Activated T-cell treated with anti-CD3 and anti-CD28 coated beads, Interleukin-2, amount 50 U/mL, for 72 hours (primary cell): ENCODE measurements around the gene TNS3. TPM values are rescaled to one million over a fixed set of nuclear protein-coding genes. Genes with fewer than 3 reads are reported as not detected.
"Not testable (repeated sequence)": the region's sequence is repeated elsewhere in the genome, so short reads cannot be mapped to it uniquely, and the experiment has no call there.

Experiments used
- ATAC-seq, 2 donors: fragments of 150-1000 bp; cut with Tn5 transposase; replicated peaks in 1 of 2; 2 replicates each; pipeline ENCODE4 v1.10.0; 2021; ENCODE audit warnings: moderate library complexity in 2 of 2, mild to moderate bottlenecking in 1 of 2
- DNase-seq, 2 donors: peaks; one replicate each; pipeline ENCODE4 v3.0.0; 2021 to 2022; ENCODE audit warnings: mixed read lengths in 1 of 2
- H3K27ac Mint-ChIP-seq: one replicate; pipeline ENCODE4 v1.8.0; 2022; ENCODE audit warnings: mild to moderate bottlenecking, moderate library complexity, mixed read lengths
- H3K27me3 Mint-ChIP-seq: one replicate; pipeline ENCODE4 v1.8.0; 2022; ENCODE audit warnings: low read depth, mixed read lengths
- H3K36me3 Mint-ChIP-seq, 2 donors: one replicate each; pipeline ENCODE4 v1.8.0; 2022; ENCODE audit warnings: mixed read lengths in 2 of 2, mild to moderate bottlenecking in 1 of 2; ENCODE audit not compliant: insufficient read depth in 2 of 2
- H3K4me1 Mint-ChIP-seq: one replicate; pipeline ENCODE4 v1.8.0; 2022; ENCODE audit warnings: low read depth, mixed read lengths
- H3K4me3 Mint-ChIP-seq, 2 donors: one replicate each; pipeline ENCODE4 v1.8.0; 2022; ENCODE audit warnings: mild to moderate bottlenecking in 2 of 2, mixed read lengths in 2 of 2, moderate library complexity in 2 of 2
- H3K9me3 Mint-ChIP-seq, 2 donors: one replicate each; pipeline ENCODE4 v1.8.0; 2022; ENCODE audit warnings: mixed read lengths in 2 of 2
- total RNA-seq, 2 donors: library from RNA; stranded (reverse); gene quantifications; one replicate each; pipeline ENCODE4 v1.2.3, GENCODE V29; 2022

The TNS3 gene
- total RNA-seq, 2 donors from 2014 or later = 0.29 to 1.2 TPM

- ATAC-seq (no peak), DNase-seq (no peak)
- Mint-ChIP-seq H3K4me3 (no peak overlapping the region), H3K4me1 (no peaks in the 10 kb centered on the region), H3K27me3 (peaks cover 9% of the 10 kb centered on the region), H3K27ac (no peak overlapping the region), H3K9me3 (peaks cover 4 to 9% of the 10 kb centered on the region in 2 donors), H3K36me3 (peaks cover 8 to 9% of the 10 kb centered on the region in 2 donors)
Observed at GRCh38 chr7:47597379-47597778, 15.5 kb upstream of the TNS3 start.

GRCh38 chr7:47596502-47597202 lies 14.7 kb upstream of the TNS3 start:
- Mint-ChIP-seq H3K4me3 (no peak overlapping the region), H3K27me3 (peaks cover 5% of the 10 kb centered on the region), H3K36me3 (peaks cover 8 to 9% of the 10 kb centered on the region in 2 donors), H3K4me1 (no peaks in the 10 kb centered on the region), H3K27ac (no peak overlapping the region), H3K9me3 (peaks cover 4 to 9% of the 10 kb centered on the region in 2 donors)
- no peak for DNase-seq
- ATAC-seq = no peak

GRCh38 chr7:47594406-47594805 lies 12.5 kb upstream of the TNS3 start:
- DNase-seq (no peak), ATAC-seq (no peak)
- no peak overlapping the region for H3K4me3 Mint-ChIP-seq
- peaks cover 8 to 9% of the 10 kb centered on the region in 2 donors for H3K36me3 Mint-ChIP-seq
- H3K27me3 Mint-ChIP-seq = peaks cover 10% of the 10 kb centered on the region
- H3K9me3 Mint-ChIP-seq = peaks cover 4 to 9% of the 10 kb centered on the region in 2 donors
- H3K27ac Mint-ChIP-seq = no peak overlapping the region
- no peaks in the 10 kb centered on the region for H3K4me1 Mint-ChIP-seq

GRCh38 chr7:47591655-47592572 lies 10.0 kb upstream of the TNS3 start:
- H3K9me3 Mint-ChIP-seq = peaks cover under 1 to 2% of the 10 kb centered on the region in 2 donors

GRCh38 chr7:47591089-47591654 lies 9.3 kb upstream of the TNS3 start:
- DNase-seq (no peak), ATAC-seq (no peak)
- no peak overlapping the region for H3K27ac Mint-ChIP-seq
- H3K36me3 Mint-ChIP-seq = no peaks in the 10 kb centered on the region
- peaks cover 0 to 2% of the 10 kb centered on the region in 2 donors for H3K9me3 Mint-ChIP-seq
- peaks cover 10% of the 10 kb centered on the region for H3K27me3 Mint-ChIP-seq
- no peak overlapping the region for H3K4me3 Mint-ChIP-seq
- H3K4me1 Mint-ChIP-seq = no peaks in the 10 kb centered on the region

More at GRCh38 chr7:47591655-47592572, 10.0 kb upstream of the TNS3 start:
- peaks cover 0 to under 1% of the 10 kb centered on the region in 2 donors for H3K36me3 Mint-ChIP-seq
- no peak overlapping the region for H3K4me3 Mint-ChIP-seq
- H3K27me3 Mint-ChIP-seq = peaks cover 10% of the 10 kb centered on the region
- ATAC-seq (no peak), DNase-seq (no peak)
- H3K4me1 Mint-ChIP-seq = no peaks in the 10 kb centered on the region
- H3K27ac Mint-ChIP-seq = no peak overlapping the region

GRCh38 chr7:47590215-47590614 lies 8.3 kb upstream of the TNS3 start:
- not testable (repeated sequence) for H3K4me1 Mint-ChIP-seq, H3K27me3 Mint-ChIP-seq, DNase-seq, H3K36me3 Mint-ChIP-seq, H3K4me3 Mint-ChIP-seq, H3K9me3 Mint-ChIP-seq, H3K27ac Mint-ChIP-seq, ATAC-seq

- Mint-ChIP-seq H3K36me3 (no peaks in the 10 kb centered on the region), H3K4me1 (no peaks in the 10 kb centered on the region), H3K9me3 (no peaks in the 10 kb centered on the region), H3K27me3 (peaks cover 10% of the 10 kb centered on the region), H3K4me3 (no peak overlapping the region), H3K27ac (no peak overlapping the region)
- ATAC-seq (no peak), DNase-seq (no peak)
Observed at GRCh38 chr7:47588704-47589225, 6.9 kb upstream of the TNS3 start.

GRCh38 chr7:47587976-47588375 lies 6.1 kb upstream of the TNS3 start:
- DNase-seq (no peak), ATAC-seq (no peak)
- H3K4me1 Mint-ChIP-seq = no peaks in the 10 kb centered on the region
- H3K27ac Mint-ChIP-seq = no peak overlapping the region
- peaks cover 13% of the 10 kb centered on the region for H3K27me3 Mint-ChIP-seq
- H3K36me3 Mint-ChIP-seq = no peaks in the 10 kb centered on the region
- H3K9me3 Mint-ChIP-seq = no peaks in the 10 kb centered on the region
- H3K4me3 Mint-ChIP-seq = no peak overlapping the region

GRCh38 chr7:47587351-47587750 lies 5.4 kb upstream of the TNS3 start:
- H3K4me1 Mint-ChIP-seq = no peaks in the 10 kb centered on the region
- no peak for DNase-seq
- H3K36me3 Mint-ChIP-seq = no peaks in the 10 kb centered on the region

GRCh38 chr7:47586925-47587324 lies 5.0 kb upstream of the TNS3 start:
- H3K9me3 Mint-ChIP-seq = no peaks in the 10 kb centered on the region
- DNase-seq = no peak
- peaks cover 20% of the 10 kb centered on the region for H3K27me3 Mint-ChIP-seq
- H3K4me3 Mint-ChIP-seq = no peak overlapping the region
- ATAC-seq = no peak
- H3K36me3 Mint-ChIP-seq = no peaks in the 10 kb centered on the region
- H3K4me1 Mint-ChIP-seq = no peaks in the 10 kb centered on the region
- H3K27ac Mint-ChIP-seq = no peak overlapping the region

More at GRCh38 chr7:47587351-47587750, 5.4 kb upstream of the TNS3 start:
- no peaks in the 10 kb centered on the region for H3K9me3 Mint-ChIP-seq
- no peak for ATAC-seq
- no peak overlapping the region for H3K27ac Mint-ChIP-seq
- no peak overlapping the region for H3K4me3 Mint-ChIP-seq
- H3K27me3 Mint-ChIP-seq = peaks cover 19% of the 10 kb centered on the region

- not testable (repeated sequence) for H3K4me1 Mint-ChIP-seq, H3K9me3 Mint-ChIP-seq, H3K36me3 Mint-ChIP-seq
Observed at GRCh38 chr7:47586161-47586670, 4.3 kb upstream of the TNS3 start.

GRCh38 chr7:47584536-47584895 lies 2.6 kb upstream of the TNS3 start:
- Mint-ChIP-seq H3K27me3 (peaks cover 24% of the 10 kb centered on the region), H3K9me3 (no peaks in the 10 kb centered on the region), H3K36me3 (no peaks in the 10 kb centered on the region), H3K4me1 (no peaks in the 10 kb centered on the region), H3K4me3 (no peak overlapping the region), H3K27ac (no peak overlapping the region)
- DNase-seq (no peak), ATAC-seq (no peak)

More at GRCh38 chr7:47586161-47586670, 4.3 kb upstream of the TNS3 start:
- H3K27me3 Mint-ChIP-seq = peaks cover 20% of the 10 kb centered on the region
- H3K27ac Mint-ChIP-seq, DNase-seq, ATAC-seq, H3K4me3 Mint-ChIP-seq: not testable (repeated sequence)
